Superior temporal gyrus (tissue), 1 donor: ENCODE data around the gene MRPL24.
A peak's percentile ranks its signal among the peaks of the same experiment; 100 is the strongest.

ENCODE experiments used
- DNase-seq: peaks from one replicate; pipeline ENCODE4 v3.0.0-alpha.2; 2016; ENCODE audit errors: extremely low spot score

The MRPL24 gene

DNA sequence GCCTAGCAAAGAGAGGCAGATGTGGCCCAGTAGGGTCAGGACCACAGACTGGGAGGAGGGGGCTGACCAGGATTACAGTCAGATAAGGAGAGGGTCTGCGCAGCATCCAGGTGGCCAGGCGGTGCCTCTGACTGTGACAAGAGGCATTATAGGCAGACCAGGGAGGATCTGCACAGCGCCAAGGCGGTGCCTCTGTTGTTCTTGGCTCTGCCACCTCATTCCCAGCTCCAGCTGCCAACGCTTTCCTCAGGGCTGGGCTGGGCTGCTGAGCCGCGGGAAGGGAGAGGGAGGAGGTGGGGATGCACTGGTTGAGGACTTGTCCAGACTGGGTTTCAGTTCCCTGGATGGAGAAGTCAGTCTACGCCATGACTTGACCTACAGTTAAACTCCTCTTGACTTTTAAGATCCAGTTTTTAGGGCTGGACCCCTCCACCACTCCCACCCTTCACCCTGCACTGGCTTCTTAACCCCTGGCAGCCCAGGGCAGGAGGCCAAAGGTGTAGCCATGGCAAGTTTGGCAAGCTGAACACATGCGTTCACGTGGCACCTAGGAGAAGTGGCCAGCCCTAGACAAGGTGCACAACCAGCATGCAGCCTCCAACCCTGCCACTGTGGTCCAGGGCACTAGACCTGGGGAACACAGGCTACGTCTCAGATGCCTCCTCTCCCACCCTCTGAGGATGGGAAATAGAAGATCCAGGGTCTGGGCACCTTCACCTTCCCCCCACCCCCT lies 31.0 kb downstream of the MRPL24 start:
- peak; percentile 53 for DNase-seq

DNA sequence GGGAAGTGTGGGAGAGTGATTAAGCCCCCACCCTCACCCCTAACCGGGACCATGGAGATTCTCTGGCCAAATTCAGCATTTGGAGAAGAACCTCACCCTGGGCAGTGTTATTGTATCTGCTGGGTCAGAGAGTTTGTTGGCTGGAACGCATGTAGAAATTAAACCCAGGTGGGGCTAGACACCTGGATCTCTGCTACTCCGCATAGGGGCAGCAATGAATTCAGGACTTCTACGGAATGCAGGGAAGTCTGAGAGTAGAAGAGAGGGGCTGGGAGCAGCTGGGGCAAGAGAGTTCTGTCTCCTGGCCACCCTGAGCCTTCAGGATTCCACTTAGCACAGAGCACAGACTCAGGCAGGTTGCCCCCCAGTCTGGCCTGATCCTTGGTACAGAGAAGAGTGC lies 31.9 kb downstream of the MRPL24 start:
- no peak for DNase-seq

GRCh38 chr1:156708218-156708661 lies 32.6 kb downstream of the MRPL24 start:
- no peak for DNase-seq

DNA sequence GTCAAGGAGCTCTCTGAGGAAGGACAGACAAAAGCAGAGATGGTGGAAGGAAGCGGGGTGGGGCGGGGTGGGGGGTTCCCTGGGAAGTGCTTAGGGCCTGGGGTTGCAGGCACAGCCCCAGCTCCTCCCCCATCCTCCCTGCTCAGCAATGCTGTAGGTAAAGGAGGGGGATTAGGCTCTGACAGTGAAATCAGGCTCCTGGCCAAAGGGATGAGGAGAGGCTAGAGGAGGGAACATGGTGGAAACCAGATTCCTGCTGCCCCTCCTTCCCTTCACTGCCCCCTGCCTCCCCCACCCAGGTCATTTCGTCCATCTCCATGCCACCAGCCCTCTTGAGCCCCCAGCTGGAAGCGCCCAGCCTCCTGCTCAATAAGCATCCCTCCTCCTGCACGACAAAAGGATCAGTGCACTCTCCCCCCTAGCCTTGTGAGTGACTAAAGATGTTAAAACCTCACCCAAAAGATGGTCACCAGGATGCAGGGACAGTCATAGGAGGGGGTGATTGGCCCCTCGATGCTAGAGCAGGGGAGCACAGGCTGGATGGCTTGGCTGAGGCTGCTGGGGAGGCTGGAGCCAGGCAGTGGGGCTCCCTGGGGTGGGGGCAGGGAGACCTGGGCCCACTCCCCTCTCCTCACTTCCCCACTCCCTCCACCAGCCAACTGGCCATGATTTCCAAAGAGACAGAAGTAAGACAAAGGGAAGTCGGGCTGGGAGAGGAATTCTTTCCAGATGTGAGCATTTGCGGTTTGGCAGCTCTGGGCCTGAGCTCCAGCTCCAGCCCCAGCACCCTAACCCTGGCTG lies 33.3 kb downstream of the MRPL24 start:
- DNase-seq: no peak

DNA sequence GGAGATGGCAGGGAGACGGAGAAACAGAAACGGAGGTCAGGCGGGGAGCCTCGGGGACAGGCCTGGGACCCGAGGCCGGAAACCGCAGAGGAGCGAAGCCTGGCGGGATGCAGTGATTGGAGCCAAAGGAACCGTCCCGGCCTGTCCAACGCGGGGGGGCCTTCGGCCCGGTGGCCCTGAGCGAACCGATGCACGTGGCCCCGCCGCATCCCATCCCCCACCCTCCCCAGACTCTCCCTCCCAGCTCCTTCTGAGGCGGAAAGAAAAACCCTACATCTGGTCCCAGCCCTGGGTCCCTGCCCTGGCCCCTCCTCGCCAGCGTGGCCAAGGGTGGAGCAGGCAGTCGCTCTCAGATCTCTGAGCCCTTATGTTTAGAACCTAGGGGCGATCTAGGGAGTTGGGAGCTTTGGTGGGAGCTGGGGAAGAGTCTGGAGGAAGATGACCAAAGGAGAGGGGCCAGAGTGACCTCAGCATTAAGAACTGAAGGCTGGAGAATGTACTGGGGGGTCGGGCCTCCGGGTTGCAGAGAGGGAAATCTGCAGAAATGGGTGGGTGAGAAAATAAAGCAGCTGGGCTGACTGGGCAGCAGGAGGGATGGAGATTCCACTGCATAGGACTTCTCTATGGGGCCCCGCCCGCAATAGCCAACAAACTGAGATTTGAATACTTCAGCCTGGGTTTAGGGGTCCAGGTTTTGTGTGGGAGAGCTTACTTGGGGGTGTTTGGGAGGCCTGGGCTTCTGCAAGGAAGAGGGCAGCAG lies 34.1 kb downstream of the MRPL24 start:
- DNase-seq: no peak

GRCh38 chr1:156705918-156706656 lies 34.8 kb downstream of the MRPL24 start:
- DNase-seq: no peak

GRCh38 chr1:156705321-156705917 lies 35.5 kb downstream of the MRPL24 start, which contains the start of gene CRABP2:
Gene CRABP2, minus strand, starts transcription at chr1:156705583. Its CDS starts 137 bp downstream, at chr1:156705446.
- DNase-seq: no peak

DNA sequence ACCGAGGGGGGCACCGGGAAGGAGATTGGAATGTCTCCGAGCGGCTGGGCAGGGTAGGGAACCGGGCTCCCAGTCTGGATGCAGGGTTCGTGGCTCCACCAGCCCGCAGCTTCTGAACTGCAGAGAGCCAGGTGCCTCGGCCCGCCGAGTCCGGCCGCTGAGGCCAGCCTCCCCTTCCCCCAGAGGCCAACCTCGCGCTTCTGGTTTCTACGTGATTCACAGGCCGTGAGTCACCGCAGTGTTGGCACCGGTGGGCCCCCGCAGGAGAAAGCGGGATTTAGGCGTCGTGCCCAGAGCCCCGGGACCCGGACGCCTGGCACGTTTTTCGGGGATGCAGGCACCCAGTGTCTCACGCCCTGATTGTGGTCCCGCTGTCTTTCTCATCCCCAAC lies 36.0 kb downstream of the MRPL24 start:
- DNase-seq: no peak

DNA sequence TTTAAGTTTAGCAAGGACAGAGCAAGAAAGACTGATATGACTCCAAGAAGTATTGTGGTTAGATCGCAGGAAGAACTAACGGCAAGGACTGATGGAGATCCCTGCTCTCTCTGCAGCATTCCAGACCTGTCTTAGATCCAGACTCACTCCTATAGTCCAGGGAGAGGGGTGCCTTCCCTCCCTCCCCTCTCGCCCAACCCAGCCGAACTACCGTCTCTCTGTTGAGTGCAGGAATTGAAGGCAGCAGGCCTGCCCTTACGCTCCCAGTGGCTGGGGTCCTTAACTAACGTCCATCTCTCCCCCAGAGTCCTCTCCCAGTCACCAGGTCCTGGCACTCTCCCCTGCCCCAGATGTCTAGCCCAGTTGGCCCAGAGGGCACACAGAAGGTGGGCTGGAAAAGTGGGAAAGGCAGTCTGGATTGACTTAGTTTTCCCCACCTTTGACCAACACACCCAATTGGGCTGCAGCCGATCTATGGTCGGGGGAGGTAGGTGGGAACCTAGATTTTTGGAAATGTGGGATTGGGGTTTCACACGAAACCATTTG lies 36.6 kb downstream of the MRPL24 start:
- DNase-seq: no peak

GRCh38 chr1:156703741-156704140 lies 37.1 kb downstream of the MRPL24 start:
- no peak for DNase-seq

DNA sequence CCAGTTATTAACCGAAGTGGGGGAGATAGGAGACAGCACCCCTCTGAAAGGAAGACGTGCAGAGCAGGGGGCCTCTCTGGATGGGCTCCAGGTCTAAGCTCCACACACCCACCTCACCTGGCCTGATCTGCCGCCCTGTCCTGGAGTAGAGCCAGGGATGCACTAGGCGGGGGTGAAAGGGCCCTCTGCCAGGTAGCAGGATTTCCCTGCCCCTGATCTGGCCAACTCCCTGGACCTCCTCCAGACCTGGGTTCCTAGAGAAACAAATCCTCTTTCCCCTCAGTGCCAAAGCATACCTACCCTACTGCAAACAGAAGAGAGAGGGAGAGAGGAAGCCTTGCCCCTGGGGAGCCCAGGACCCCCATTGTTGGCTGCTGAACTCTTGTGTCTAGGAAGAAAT lies 37.6 kb downstream of the MRPL24 start:
- no peak for DNase-seq

- DNase-seq: no peak
Measured at GRCh38 chr1:156700736-156701531, 40.0 kb downstream of the MRPL24 start.

DNA sequence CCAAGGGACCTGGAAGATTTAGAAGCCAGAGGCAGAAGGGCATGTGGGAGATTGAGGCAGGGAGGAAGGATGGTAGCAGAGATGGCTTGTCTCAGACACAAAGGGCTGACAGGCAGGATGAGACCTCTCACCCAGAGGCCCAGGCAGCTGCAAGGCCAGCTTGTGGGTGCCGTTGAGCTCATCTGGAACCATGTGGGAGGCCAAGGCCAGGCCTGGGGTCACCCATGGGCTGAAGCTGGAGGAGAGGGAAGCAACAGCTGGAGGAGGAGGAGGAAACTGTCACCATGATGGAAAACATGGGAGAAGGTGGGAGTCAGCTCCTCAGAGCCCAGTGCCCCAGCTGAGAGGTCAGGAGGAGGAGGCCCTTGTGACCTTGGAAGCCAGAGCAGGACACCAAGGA lies 41.9 kb downstream of the MRPL24 start:
- DNase-seq: no peak

DNA sequence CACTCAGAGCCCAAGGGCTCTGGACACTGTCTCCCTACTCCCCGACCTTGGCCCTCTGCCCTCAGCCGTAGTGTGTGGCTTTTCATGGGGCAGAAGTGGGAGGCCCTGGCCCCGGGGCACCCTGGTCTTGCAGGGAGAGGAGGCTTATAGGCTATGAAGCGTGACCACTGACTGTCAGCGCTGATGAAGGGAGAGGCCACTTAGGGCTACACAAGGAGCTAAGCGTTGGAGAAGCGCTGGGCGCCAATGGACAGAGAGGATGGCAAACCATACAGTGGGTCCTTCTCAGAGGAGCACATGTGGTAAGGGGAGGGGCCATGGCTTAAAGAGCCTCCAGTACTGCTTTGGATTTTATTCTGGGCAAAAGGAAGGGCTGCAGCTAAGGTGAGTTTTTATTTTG lies 43.4 kb downstream of the MRPL24 start:
- no peak for DNase-seq

DNA sequence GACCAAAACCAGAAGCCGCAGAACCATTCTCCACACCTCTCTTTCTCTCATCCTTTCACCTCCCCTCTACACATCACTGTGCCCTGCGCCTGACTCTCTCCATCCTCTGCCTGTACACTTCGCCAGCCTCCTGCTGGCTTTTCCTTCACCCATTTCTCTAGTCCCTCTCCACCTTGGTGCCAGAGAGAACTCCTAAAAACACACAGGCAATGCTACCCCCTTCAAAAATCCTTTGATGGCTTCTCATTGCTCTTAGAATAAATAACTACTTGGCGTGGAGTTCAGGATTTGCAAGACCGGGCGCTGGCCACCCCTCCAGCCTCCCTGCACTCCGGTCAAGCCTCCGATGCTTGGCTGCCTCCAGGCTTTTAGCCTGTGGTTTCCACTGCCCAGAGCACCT lies 44.1 kb downstream of the MRPL24 start:
- DNase-seq: no peak

DNA sequence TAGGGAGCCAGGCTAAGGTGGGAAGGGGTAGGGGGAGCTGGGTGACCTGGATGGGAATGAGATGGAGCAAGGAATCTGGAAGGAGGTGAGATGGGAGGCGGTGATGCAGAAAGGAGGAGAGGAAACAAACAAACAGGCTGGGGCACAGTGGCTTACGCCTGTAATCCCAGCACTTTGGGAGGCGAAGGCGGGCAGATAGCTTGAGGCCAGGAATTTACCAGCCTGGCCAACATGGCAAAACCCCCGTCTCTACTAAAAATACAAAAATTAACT lies 46.3 kb downstream of the MRPL24 start:
- no peak for DNase-seq

GRCh38 chr1:156693848-156694689 lies 46.8 kb downstream of the MRPL24 start:
- no peak for DNase-seq

DNA sequence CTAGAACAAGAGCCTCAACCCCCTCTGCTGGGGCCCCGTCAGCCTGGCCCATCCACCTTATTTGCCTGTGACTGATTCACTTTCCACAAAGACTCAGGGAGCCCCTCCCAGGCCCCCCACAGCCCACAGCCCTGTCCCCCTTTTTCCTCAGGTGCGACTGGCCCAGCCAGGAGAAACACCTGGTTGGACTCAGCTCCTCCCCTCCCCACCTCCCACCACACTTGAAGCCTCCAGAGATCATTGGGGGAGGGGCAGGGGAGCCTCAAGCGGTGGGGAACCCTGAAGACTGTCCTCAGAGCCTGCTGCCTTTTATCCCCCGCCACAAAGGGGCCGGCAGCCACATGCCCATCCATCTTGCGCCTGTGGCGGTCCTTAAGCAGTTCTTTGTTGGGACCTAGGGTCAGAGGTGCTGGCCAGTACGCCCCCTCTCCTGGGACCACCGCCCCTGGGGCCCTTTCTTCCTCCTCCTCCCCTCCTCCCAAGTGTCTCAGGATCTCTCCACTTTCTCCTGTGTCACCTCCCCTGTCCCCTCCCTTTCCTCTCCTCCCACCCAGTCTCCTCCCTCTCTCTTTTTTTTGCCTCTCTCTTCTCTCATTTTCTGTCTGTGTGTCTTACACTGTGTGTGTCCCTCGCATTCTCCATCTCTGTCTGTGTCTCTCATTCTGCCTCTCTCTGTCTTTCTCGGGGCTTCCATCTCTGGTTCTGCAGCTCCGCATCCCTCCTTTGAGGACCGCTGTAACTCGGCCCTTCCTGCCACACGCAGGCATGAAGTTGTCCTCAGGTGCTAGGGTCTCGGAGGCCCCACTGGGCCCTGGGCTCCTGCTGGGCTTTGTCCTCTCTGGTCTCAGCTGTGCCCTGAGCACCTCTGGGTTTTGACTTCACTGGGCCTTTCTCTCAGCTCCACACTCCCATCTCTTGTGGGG lies 47.7 kb downstream of the MRPL24 start:
- no peak for DNase-seq
